MV-4-11 (cell line): Measurements from ENCODE around the gene BIVM.

Source experiments
- DNase-seq: peaks from one replicate; lab custom pipeline; 2025; lab: John Stamatoyannopoulos, UW

Gene BIVM

DNA sequence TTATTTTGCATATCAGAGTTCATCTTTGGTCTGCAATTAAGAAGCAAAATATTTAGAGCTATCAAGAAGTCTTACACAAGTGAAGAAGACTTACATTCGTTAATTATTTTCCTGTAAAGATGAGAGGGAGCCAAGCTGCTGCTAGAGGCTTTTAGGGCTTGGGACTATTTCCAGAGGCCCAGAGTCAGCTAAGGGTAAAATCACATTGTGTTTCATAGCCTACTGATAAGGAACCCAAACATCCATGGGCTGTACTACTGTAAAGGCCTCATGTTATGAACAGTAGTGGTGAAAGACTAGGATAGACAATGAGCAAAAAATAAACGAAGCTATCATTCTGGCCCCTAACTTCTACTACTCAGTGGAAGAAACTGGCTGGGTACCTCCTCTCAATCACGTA lies 14.4 kb upstream of the BIVM start:
- DNase-seq: no peak

DNA sequence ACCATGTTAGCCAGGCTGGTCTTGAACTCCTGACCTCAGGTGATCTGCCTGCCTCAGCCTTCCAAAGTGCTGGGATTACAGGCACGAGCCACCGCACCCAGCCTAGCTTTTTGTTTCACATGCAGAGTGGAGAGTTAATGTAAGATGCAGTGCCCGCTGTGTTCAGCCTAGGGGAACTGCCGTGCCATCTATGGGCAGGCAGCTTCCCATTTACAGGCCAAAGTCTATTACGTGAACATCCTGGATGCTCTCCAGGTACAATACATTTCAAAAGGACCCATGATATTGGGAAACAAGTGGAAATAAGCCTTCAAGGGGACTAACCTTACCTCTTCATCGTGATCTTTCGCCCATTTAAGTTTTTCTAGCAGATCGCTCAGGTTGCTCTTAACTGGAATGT lies 10.2 kb upstream of the BIVM start:
- no peak for DNase-seq

- DNase-seq: no peak
Observed at GRCh38 chr13:102792396-102792795, 6.5 kb upstream of the BIVM start.

GRCh38 chr13:102793611-102794355 lies 5.1 kb upstream of the BIVM start:
- no peak for DNase-seq

DNA sequence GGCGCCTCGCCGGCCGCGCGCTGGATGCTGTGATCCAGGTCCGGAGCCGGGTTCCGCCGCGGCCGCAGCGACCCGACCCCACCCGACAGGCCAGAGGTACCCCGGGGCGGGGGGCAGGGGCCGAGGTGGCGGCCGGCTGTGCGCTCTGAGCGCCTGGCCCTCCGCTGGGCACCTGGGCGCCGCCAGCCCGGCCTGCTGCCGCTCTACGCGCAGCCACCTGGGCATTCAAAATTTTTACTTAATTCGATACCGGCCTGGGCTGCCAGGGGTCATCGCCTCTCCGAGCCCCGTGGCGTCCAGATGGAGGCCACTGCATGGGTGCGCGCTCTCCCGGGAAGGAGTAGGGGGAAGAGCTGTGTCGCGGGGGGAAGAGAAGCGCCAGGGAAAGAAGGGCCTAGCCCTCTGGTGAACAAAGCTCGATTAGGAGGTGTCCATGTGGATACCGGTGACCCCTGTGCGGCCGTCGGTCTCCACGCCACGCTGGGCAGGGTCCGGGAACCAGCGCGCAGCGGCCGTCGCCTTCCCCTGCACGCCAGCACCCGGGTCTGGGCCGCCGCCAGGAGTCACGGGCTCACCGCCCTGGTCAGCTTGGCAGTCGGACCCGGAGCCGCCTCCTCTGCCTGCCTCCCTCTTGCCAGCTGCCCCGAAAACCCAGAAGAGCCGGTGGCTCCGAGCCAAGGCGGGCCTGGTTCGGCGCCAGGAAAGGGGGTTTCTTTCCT lies 666 bp downstream of the BIVM start:
- DNase-seq: no peak

- peak; percentile 52 for DNase-seq
Observed at GRCh38 chr13:102800145-102801041, 1.5 kb downstream of the BIVM start.

GRCh38 chr13:102805680-102806079 lies 6.8 kb downstream of the BIVM start:
- DNase-seq: no peak

GRCh38 chr13:102807699-102808098 lies 8.8 kb downstream of the BIVM start:
- DNase-seq: no peak

DNA sequence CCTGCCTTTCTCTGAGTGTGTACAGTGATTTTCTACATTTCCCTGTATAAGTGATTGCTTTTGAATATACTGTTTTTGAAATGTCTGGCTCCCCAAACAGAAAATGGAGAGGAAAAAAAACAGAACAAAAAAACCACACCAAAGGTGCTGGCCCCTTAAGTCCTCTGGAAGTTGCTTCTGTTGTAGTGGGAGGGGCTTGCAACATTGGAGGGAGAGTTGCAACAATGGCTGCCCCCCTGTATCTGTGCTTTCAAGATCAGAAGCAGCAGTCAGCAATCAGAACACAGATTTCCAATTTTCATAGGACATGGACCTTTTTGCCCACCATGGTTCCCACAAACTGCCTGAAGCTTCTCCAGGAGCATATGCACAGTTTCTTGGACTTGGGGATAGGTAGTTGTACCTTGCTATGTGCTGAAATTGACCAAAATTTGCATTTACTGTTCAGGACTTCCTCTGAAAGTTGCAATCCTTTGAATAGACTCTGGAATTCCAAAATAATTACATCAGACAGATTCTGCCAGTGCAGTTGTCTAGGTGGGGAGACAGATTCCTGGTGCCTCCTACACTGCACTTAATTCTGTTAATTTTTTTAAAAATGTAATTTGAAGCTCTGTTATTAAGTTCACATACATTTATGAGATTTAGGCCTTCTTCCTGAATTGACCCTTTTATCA lies 13.8 kb downstream of the BIVM start:
- DNase-seq: no peak

DNA sequence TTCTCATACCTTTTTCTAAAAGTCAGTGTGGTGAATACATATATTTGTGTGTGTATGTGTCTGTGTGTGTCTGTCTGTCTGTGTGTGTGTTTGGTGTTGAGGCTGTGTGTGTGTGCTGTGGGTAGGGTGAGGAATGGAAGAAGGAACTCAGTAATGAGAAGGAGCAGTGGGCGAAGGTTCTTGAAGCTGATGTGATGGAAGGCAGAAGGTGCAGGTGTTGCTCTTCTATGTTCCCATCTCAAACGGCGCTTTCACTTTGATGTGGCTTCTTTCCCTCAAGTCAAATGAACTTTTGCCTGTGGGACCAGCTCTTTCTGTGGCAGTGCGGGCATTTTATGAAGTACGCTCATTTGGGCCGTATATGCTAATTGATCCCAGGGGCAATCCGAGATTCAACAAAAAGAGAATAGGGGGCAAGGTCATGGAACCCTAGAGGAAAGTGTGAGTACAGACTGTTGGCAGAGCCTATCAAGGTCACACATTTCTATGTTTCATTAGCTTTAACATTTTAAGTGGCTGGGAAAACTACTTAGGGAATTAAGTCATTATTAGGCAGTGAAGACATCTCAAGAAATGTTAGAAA lies 15.2 kb downstream of the BIVM start:
- DNase-seq: no peak

- DNase-seq: no peak
Observed at GRCh38 chr13:102814793-102815192, 15.9 kb downstream of the BIVM start.

- no peak for DNase-seq
Observed at GRCh38 chr13:102815788-102816187, 16.9 kb downstream of the BIVM start.

DNA sequence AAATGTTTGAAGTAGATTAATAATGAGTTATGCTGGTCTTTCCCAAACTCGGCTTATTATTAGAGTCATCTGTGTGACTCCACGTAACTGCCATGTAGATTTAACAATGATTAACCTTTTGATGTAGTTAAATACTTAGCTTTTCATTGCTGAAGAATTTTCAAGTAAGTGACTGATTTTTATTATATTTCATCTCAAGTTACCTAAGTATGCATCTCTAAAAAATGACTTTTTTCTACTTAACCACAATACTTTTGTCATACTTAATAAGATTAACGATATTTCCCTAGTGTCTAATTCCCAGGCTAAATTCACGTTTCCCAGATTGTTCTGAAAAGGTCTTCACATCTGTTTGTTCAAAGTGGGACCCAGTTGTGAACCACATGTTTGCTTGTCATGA lies 17.8 kb downstream of the BIVM start:
- DNase-seq: no peak

- no peak for DNase-seq
Observed at GRCh38 chr13:102817241-102817640, 18.3 kb downstream of the BIVM start.

- no peak for DNase-seq
Observed at GRCh38 chr13:102817907-102818306, 19.0 kb downstream of the BIVM start.

GRCh38 chr13:102825400-102825799 lies 26.5 kb downstream of the BIVM start:
- DNase-seq: no peak

DNA sequence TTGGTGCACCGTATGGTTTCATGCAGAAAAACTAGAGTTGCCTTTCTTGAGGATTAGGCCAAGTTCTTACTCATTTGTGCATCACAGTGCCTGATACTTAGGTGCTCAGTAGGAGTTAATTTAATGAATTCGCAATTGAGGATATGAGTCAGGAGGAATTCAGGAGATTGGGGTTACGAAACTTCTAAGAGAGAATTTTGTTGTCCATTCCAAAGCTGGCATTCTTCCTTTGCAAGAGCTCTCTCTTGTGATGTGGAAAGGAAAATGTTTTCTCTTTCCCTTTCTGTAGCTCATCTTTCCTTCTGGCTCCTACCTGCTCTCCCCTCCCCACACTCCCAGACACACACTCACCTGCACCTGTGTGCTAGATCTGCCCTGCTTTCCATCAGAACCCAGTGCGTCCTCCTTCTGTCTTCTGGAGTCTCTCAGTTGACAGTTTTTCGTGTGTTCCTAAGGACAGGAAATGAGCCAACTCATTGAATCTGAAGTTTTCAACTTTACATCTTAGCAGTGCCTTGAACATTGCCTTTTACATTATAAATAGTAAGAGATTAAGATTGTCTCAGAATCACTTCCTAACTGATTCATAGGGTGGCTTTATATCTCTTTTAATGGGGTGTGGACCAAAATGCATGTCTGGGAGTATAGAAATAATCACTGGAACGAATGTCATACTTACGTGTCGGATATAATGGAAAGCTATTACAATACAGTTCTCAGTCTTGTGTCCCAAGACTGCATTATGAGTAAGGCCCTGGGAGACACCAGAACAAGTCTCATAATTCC lies 27.2 kb downstream of the BIVM start:
- no peak for DNase-seq

DNA sequence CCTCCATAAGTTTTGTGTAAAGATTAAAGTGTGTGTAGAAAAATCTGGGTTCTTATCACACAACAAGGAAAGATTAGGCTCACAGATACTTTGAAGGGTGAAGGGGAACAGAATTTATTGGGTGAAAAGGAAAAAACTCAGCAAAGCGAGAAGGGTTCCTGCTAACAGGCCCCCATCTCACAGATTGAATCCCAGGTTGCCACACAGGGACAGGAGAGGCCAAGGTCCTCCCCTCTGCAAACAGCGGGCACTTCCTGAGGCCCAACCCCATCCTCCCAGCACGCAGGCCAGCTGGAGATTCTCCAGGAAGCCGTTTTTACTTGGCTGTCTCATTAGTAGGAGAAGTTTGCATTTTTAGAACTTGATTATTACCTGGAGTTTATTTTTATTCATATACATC lies 31.7 kb downstream of the BIVM start:
- no peak for DNase-seq

- DNase-seq: no peak
Observed at GRCh38 chr13:102836471-102836870, 37.6 kb downstream of the BIVM start.

DNA sequence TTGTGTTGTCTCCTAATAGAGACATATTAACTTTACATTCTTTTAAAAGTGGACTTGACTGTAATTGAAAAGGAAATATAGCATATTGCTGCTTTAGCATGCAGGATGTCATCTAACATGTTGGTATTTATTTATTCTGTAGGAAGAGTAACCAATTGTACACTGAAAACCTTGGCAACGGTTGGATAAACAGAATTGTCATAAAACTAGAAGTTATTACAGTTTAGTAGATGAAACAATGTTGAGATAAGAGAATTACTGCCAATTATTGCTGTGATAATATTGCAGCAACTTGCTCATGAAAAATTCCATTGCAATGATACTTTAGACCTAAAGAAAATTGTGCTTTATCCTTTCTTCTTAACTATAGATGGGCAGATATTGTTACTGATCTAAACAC lies 39.4 kb downstream of the BIVM start:
- DNase-seq: no peak

- no peak for DNase-seq
Observed at GRCh38 chr13:102838982-102839381, 40.1 kb downstream of the BIVM start.
